ENCODE results near the gene HOXC4.
"Not testable (repeated sequence)": the region's sequence is repeated elsewhere in the genome, so short reads cannot be mapped to it uniquely, and the experiment has no call there.

HOXC4 gene

DNA sequence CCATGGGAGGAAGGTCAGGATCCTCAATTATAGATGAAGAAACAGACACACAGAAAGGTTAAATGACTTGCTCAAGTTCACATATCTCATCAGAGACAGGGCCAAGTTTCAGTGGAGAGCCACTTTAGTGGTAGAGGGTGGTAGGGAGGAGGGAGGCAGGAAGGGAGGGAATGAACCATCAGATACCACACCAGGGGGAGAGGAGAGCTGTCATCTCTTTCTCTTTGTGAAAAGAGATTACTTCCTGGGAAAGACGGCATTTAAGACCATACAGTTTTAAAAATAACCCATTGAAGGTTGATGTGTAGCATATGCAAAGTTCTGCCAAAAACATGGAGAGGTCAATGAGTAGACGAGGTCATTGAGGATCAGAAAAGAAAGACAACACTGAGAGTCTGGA lies 39.3 kb downstream of the HOXC4 start:
- not testable (repeated sequence) for DNase-seq

DNA sequence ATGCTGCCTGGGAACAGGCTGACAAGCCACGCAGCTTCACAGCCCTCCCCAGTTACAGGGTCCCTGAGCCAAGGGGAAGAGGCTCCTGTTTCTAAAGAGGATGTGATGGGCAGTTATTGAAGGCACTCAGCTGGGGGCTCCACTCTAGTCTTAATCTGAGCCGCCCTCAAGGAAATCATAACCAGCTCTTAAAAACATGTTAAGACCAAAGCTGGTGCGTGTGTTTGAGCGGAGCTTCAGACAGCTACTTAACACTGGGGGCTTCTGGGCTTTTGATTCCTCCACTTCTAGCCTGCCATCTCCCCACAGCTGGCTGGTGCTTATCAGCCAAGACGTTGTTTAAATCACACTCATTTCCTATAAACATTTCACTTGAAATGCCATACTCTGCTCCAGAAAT lies 42.3 kb downstream of the HOXC4 start:
- DNase-seq, result not testable (repeated sequence)

DNA sequence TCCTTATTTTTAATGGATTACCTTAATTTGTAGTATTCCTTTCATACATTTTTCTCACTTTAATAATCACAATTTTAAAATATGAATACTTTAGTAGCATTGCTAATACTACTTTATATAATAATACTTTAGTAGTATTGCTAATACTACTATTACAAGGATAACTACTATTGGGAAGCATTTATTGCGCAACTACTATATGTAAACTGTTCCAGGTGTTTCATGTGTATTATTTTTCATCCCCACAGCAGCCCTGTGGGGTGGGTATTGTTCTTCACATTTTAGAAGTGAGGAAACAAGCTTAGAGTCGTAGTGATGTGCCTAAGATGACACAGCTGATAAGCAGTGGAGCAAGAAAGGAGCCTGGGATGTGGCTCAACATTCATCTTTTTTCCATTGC lies 45.0 kb downstream of the HOXC4 start:
- not testable (repeated sequence) for DNase-seq

DNA sequence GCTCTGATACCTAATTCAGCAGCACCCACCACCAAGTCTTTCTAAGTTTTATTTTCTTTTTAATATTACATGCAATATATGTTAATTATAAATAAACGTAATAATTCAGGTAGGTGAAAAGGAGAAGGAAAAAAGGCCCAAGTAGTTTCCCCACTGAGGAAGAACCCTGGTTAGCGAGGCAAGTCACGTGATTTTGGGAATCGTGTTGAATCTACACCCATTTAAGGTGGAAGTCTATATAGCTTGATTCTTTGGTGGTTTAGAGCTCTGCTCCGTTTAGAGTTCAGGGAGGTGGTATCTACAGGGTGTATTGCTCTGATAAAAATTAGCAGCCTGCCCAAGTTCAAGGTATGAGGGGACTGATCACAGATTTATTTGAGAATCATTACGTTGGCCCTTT lies 47.0 kb downstream of the HOXC4 start:
- not testable (repeated sequence) for DNase-seq

DNA sequence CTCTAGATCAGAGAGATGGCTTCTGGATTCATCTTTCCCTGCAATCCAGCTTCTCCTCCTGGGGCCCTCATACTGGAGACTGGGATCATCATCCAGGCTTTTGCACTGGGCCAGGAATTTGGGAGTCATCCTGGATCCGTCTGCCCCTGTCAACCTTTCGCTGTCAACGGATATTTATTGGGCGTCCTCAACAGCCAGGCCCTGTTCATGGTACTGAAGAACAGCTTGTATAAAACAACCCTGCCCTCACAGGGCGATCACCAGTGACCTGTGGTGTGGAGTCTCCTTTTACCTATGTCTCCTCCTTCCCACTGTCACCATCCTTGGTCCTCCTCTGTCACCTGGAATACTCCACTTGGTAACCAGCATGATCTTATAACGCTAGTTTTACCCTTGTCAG lies 48.6 kb downstream of the HOXC4 start:
- DNase-seq, result not testable (repeated sequence)

GRCh38 chr12:54103827-54104226 lies 50.2 kb downstream of the HOXC4 start:
- not testable (repeated sequence) for DNase-seq

All from inflammatory macrophage treated with lipopolysaccharide for 1 hour (primary cell).